Ishikawa (cell line): Measurements from ENCODE around the gene PDGFRA.

Source experiments
- CEBPB ChIP-seq: IDR thresholded peaks from 2 replicates; pipeline ENCODE4 v1.6.1; 2012
- CREB1 ChIP-seq: IDR thresholded peaks from 2 replicates; pipeline ENCODE4 v1.6.1; 2012; ENCODE audit warnings: low read depth
- EGR1 ChIP-seq: IDR thresholded peaks from 2 replicates; pipeline ENCODE4 v1.6.1; 2012
- EP300 ChIP-seq: IDR thresholded peaks from 2 replicates; pipeline ENCODE4 v1.6.1; 2012; ENCODE audit warnings: borderline replicate concordance
- FOXM1 ChIP-seq: IDR thresholded peaks from 2 replicates; pipeline ENCODE4 v1.6.1; 2012; ENCODE audit warnings: low read depth, borderline replicate concordance
- MAX ChIP-seq: IDR thresholded peaks from 2 replicates; pipeline ENCODE4 v1.6.1; 2012
- NFIC ChIP-seq: IDR thresholded peaks from 2 replicates; pipeline ENCODE4 v1.6.1; 2012
- RAD21 ChIP-seq: IDR thresholded peaks from 2 replicates; pipeline ENCODE4 v1.6.1; 2012; ENCODE audit warnings: low read depth
- REST ChIP-seq: IDR thresholded peaks from 2 replicates; pipeline ENCODE4 v1.6.1; 2012; ENCODE audit warnings: low read depth, mild to moderate bottlenecking
- TAF1 ChIP-seq: IDR thresholded peaks from 2 replicates; pipeline ENCODE4 v1.6.1; 2012; ENCODE audit warnings: low read depth, mild to moderate bottlenecking
- TCF12 ChIP-seq: IDR thresholded peaks from 2 replicates; pipeline ENCODE4 v1.6.1; 2012; ENCODE audit warnings: low read depth
- TEAD4 ChIP-seq: IDR thresholded peaks from 2 replicates; pipeline ENCODE4 v1.6.1; 2012
- USF1 ChIP-seq: IDR thresholded peaks from 2 replicates; pipeline ENCODE4 v1.6.1; 2012
- YY1 ChIP-seq: IDR thresholded peaks from 2 replicates; pipeline ENCODE4 v1.6.1; 2012; ENCODE audit warnings: low read depth
- ZBTB7A ChIP-seq: IDR thresholded peaks from 2 replicates; pipeline ENCODE4 v1.6.1; 2012; ENCODE audit warnings: low read depth

PDGFRA gene

GRCh38 chr4:54224996-54225597, 4.0 kb upstream of the PDGFRA start:
- TF ChIP-seq EGR1 (no peak), FOXM1 (no peak), CREB1 (no peak), YY1 (no peak), ZBTB7A (no peak), USF1 (no peak), TEAD4 (no peak), NFIC (no peak), RAD21 (no peak), MAX (no peak), TCF12 (no peak), REST (no peak), CEBPB (no peak), TAF1 (no peak), EP300 (no peak)

GRCh38 chr4:54225598-54226403, 3.3 kb upstream of the PDGFRA start:
- no peak for TF ChIP-seq FOXM1
- no peak for TF ChIP-seq USF1

GRCh38 chr4:54226404-54227255, 2.5 kb upstream of the PDGFRA start:
- no peak for TF ChIP-seq MAX
- no peak for TF ChIP-seq CEBPB
- TF ChIP-seq ZBTB7A, result no peak
- no peak for TF ChIP-seq RAD21
- TF ChIP-seq EGR1, result no peak
- TF ChIP-seq EP300, result no peak
- no peak for TF ChIP-seq REST
- no peak for TF ChIP-seq TAF1
- no peak for TF ChIP-seq YY1
- TF ChIP-seq CREB1, result no peak
- no peak for TF ChIP-seq TCF12
- no peak for TF ChIP-seq FOXM1
- no peak for TF ChIP-seq NFIC
- TF ChIP-seq TEAD4, result no peak
- no peak for TF ChIP-seq USF1

GRCh38 chr4:54227256-54228055, 1.6 kb upstream of the PDGFRA start:
- TF ChIP-seq USF1 (no peak), MAX (0 out of 2 replicates have a peak, but pooled peaks have one; percentile 15), EP300 (no peak), YY1 (no peak)
